Tibial nerve (tissue), 4 donors: Measurements from ENCODE around the gene KMO.

Experiments
- CTCF ChIP-seq, 5 experiments: fragments of 200-600 bp in 3 of 5; fragments of 450-650 bp in 2 of 5; sonication (generic) in 3 of 5; IDR thresholded peaks; one replicate each; pipeline ENCODE4 v1.5.1; 2016 to 2019; ENCODE audit warnings: antibody characterized with exemption in 5 of 5, mild to moderate bottlenecking in 3 of 5, moderate library complexity in 2 of 5
- EP300 ChIP-seq, 2 donors: sonication (generic); formaldehyde crosslinking; IDR thresholded peaks; one replicate each; pipeline ENCODE4 v1.6.1; 2017; ENCODE audit warnings: antibody characterized with exemption in 2 of 2, mild to moderate bottlenecking in 1 of 2

GRCh38 chr1:241640149-241640866, 108.1 kb downstream of the KMO start, which contains the start of the genes CHML and OPN3:
- TF ChIP-seq CTCF (IDR thresholded peaks at IDR 0.05) (peak in 1 of 5 experiments; percentile 47), EP300 (IDR thresholded peaks at IDR 0.05) (no peak)
